OCI-LY3 (cell line): ENCODE results near the gene RGS8.

ENCODE experiments used
- H2AFZ ChIP-seq: fragments of 200-600, 300-600 bp; shearing (Covaris generic); 2 replicates; pipeline ENCODE4 v1.6.0; 2014; ENCODE audit warnings: antibody characterized with exemption, low read depth, low read length
- H3K27ac ChIP-seq: fragments of 200-600, 300-600 bp; sonication (generic); 2 replicates; pipeline ENCODE4 v1.5.1; 2014; ENCODE audit warnings: mild to moderate bottlenecking, low read length, moderate library complexity, mixed read lengths
- H3K27me3 ChIP-seq: fragments of 200-600, 300-600 bp; sonication (generic); 2 replicates; pipeline ENCODE4 v1.6.1; 2014; ENCODE audit warnings: low read depth, low read length, mixed read lengths
- H3K36me3 ChIP-seq: fragments of 200-600, 300-600 bp; sonication (generic); replicated peaks from 2 replicates; pipeline ENCODE3; 2014; ENCODE audit warnings: low read depth, low read length, mixed read lengths
- H3K4me1 ChIP-seq: fragments of 300-600, 200-600 bp; sonication (generic); 2 replicates; pipeline ENCODE4 v1.6.1; 2014; ENCODE audit warnings: low read length, mixed read lengths
- H3K4me2 ChIP-seq: fragments of 200-600, 300-600 bp; sonication (generic); 2 replicates; pipeline ENCODE4 v1.6.1; 2014; ENCODE audit warnings: low read length, mixed read lengths
- H3K4me3 ChIP-seq: fragments of 300-600, 200-600 bp; sonication (generic); 2 replicates; pipeline ENCODE4 v1.5.1; 2014; ENCODE audit warnings: antibody characterized with exemption, mild to moderate bottlenecking, low read length, moderate library complexity
- H3K79me2 ChIP-seq: fragments of 300-600, 200-600 bp; shearing (Covaris generic); 2 replicates; pipeline ENCODE4 v1.6.1; 2014; ENCODE audit warnings: mild to moderate bottlenecking, low read length, mixed read lengths
- H3K9ac ChIP-seq: fragments of 300-600, 200-600 bp; shearing (Covaris generic); 2 replicates; pipeline ENCODE4 v1.6.0; 2014; ENCODE audit warnings: mild to moderate bottlenecking, low read length, moderate library complexity
- H3K9me3 ChIP-seq: fragments of 200-600, 300-600 bp; shearing (Covaris generic); 2 replicates; pipeline ENCODE4 v1.6.1; 2014; ENCODE audit warnings: low read length, mixed read lengths; ENCODE audit not compliant: insufficient read depth
- H4K20me1 ChIP-seq: fragments of 200-600, 300-600 bp; sonication (generic); 2 replicates; pipeline ENCODE4 v1.6.1; 2016; ENCODE audit warnings: low read length, mixed read lengths; ENCODE audit not compliant: insufficient read depth
- EZH2phosphoT487 ChIP-seq: fragments of 200-600 bp; shearing (Covaris generic); IDR thresholded peaks from 2 replicates; pipeline ENCODE4 v1.6.1; 2018; ENCODE audit warnings: antibody characterized with exemption, mixed run types, low read depth
- TF ChIP-seq, protein P1 (sequence below): fragments of 200-600, 300-600 bp; sonication (generic); IDR thresholded peaks from 2 replicates; pipeline ENCODE4 v1.5.1; 2014; ENCODE audit warnings: antibody characterized with exemption, low read length, low read depth

RGS8 gene

DNA sequence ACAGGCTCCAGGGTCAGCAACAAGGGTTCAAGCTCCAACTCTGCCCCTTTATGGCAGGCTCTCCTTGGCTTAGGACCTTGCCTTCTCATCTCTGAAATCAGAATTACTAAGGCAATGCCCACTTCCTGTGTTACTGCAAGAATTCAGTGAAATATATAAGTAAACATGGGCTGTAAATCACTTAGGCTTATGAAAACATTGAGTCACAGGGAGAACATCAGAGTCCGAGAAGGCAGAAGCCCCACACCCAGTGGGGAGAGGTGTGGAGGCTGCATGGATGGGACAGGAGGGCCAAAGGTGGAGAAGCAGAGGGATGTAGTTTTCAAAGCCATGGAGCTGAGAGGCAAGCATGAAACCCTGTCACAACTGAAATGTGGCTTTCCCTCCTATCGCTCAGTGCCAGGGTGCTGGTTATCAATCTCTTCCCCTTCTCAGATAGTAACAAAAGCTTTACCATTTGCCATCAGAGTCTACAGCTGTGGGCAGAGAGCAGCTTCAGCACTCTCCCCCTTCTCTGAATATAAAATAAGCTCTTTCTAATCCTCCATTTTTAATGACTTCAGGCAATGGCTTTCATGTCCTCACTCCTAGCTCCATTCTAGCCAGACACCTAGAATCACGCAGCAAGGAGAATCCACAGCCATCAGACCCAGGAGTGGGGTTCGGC, 3.4 kb downstream of the RGS8 start:
- no peaks in the 10 kb centered on the region for H3K79me2 ChIP-seq
- H3K4me3 ChIP-seq, result peak overlapping the region; percentile 53
- H3K27ac ChIP-seq, result no peak overlapping the region
- H3K4me2 ChIP-seq, result peak overlapping the region; percentile 71
- H3K27me3 ChIP-seq, result peaks cover 30% of the 10 kb centered on the region
- no peaks in the 10 kb centered on the region for H4K20me1 ChIP-seq
- H2AFZ ChIP-seq, result peak overlapping the region; percentile 56
- peaks cover 59% of the 10 kb centered on the region for H3K4me1 ChIP-seq
- no peaks in the 10 kb centered on the region for H3K36me3 ChIP-seq
- TF ChIP-seq, protein P1, sequence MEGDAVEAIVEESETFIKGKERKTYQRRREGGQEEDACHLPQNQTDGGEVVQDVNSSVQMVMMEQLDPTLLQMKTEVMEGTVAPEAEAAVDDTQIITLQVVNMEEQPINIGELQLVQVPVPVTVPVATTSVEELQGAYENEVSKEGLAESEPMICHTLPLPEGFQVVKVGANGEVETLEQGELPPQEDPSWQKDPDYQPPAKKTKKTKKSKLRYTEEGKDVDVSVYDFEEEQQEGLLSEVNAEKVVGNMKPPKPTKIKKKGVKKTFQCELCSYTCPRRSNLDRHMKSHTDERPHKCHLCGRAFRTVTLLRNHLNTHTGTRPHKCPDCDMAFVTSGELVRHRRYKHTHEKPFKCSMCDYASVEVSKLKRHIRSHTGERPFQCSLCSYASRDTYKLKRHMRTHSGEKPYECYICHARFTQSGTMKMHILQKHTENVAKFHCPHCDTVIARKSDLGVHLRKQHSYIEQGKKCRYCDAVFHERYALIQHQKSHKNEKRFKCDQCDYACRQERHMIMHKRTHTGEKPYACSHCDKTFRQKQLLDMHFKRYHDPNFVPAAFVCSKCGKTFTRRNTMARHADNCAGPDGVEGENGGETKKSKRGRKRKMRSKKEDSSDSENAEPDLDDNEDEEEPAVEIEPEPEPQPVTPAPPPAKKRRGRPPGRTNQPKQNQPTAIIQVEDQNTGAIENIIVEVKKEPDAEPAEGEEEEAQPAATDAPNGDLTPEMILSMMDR, result no peak
- TF ChIP-seq EZH2phosphoT487, result no peak
- H3K9me3 ChIP-seq, result no peaks in the 10 kb centered on the region
- H3K9ac ChIP-seq, result no peak overlapping the region

DNA sequence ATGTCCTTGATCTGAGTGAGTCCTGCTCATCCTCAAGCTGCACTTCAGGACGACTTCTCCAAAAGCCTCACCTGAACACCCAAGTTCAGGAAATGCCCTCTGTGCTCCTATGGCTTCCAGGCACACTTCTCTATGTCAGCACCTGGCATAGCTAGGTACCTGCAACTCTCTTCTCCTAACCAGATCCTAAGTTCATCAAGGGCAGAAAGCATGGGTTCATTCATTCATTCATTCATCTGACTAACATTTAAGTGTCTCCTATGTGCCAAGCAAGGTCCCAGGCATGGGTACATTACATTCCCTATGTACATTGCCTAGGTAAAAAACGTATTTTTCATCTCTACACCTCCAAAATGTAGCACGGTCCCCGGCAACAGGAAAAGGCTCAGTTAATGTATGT, 4.0 kb downstream of the RGS8 start:
- no peaks in the 10 kb centered on the region for H3K79me2 ChIP-seq
- no peak overlapping the region for H3K9ac ChIP-seq
- no peak overlapping the region for H3K4me3 ChIP-seq
- H3K27me3 ChIP-seq, result peaks cover 35% of the 10 kb centered on the region
- peaks cover 63% of the 10 kb centered on the region for H3K4me1 ChIP-seq
- no peak overlapping the region for H3K27ac ChIP-seq
- no peak for TF ChIP-seq EZH2phosphoT487
- TF ChIP-seq, protein P1, result no peak
- H3K9me3 ChIP-seq, result no peaks in the 10 kb centered on the region
- H3K4me2 ChIP-seq, result peak overlapping the region; percentile 71; the same call in 1 of the 2 replicates
- H2AFZ ChIP-seq, result no peak overlapping the region
- no peaks in the 10 kb centered on the region for H4K20me1 ChIP-seq
- no peaks in the 10 kb centered on the region for H3K36me3 ChIP-seq

DNA sequence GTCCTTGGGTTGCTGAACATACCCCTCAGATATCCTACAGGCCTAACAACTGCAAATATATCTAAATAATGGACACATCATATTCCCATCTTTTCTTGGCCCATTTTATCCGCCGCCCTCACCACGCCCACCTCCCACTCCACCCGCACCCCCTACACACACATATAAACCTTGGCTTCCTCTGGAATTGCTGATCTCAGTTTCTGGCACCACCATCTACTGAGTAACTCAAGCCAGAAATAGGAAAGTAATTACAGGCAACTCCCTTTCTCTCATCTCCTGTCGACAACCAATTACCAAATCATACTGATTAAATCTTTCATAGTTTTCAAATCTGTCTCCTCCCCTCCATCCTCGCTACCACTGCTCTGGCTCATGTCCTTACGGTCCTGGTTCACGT, 4.7 kb downstream of the RGS8 start:
- Histone ChIP-seq H3K9ac (no peak overlapping the region), H3K9me3 (no peaks in the 10 kb centered on the region), H3K27ac (no peak overlapping the region), H3K4me1 (peaks cover 63% of the 10 kb centered on the region), H3K4me3 (no peak overlapping the region), H3K4me2 (no peak overlapping the region), H4K20me1 (no peaks in the 10 kb centered on the region), H3K79me2 (no peaks in the 10 kb centered on the region), H2AFZ (no peak overlapping the region), H3K27me3 (peaks cover 42% of the 10 kb centered on the region), H3K36me3 (no peaks in the 10 kb centered on the region)
- no peak for TF ChIP-seq EZH2phosphoT487
- TF ChIP-seq, protein P1, result no peak

DNA sequence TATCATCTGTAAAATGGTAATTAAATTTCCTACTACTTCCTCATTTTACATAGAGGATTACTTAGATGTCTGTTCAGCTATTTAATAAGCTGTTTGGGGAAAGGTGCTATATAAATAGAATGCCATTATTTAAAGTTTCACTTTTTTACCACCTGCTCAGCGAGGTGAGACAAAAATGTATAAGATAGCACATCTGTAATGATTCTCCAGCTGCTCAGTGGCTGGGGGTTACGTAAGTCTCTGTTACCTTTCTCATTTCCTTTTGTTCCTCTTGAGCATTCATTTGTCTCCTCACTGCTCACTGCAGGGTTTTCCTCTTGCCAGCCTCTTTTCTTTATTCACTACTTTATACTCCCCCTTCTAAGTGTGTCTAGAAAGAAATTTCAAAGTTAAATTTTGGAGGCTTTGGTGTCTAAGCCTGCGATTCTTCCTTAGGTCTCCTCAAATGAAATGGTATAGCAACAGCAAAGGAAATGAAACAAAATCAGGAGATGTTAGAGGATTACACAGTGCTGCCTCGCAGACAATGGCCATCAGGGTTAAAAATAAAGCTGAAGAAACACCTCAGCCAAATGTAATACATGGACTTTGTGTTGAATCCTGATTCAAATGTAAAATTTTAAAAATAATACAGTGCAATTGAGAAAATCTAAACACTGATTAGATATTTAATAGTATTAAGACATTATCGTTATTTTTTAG, 6.8 kb downstream of the RGS8 start:
- peaks cover 63% of the 10 kb centered on the region for H3K4me1 ChIP-seq
- H2AFZ ChIP-seq, result no peak overlapping the region
- H3K27me3 ChIP-seq, result peaks cover 48% of the 10 kb centered on the region
- H3K36me3 ChIP-seq, result no peaks in the 10 kb centered on the region
- peak overlapping the region; percentile 30; the same call in 1 of the 2 replicates for H3K27ac ChIP-seq
- TF ChIP-seq EZH2phosphoT487, result no peak
- TF ChIP-seq, protein P1, result no peak
- H3K4me3 ChIP-seq, result peak overlapping the region; percentile 49
- no peaks in the 10 kb centered on the region for H3K9me3 ChIP-seq
- H3K4me2 ChIP-seq, result peak overlapping the region; percentile 75
- no peak overlapping the region for H3K9ac ChIP-seq
- no peaks in the 10 kb centered on the region for H4K20me1 ChIP-seq
- H3K79me2 ChIP-seq, result no peaks in the 10 kb centered on the region
